Parathyroid adenoma (tissue), 2 donors: Measurements from ENCODE around the gene SPSB3.

Experiments
- H2AFZ ChIP-seq: fragments of 300-600 bp; sonication (generic); one replicate; pipeline ENCODE4 v1.7.0; 2017; ENCODE audit warnings: antibody characterized with exemption, mild to moderate bottlenecking
- H3K27ac ChIP-seq: fragments of 300-600 bp; sonication (generic); one replicate; pipeline ENCODE4 v1.7.0; 2017
- H3K27me3 ChIP-seq: fragments of 300-600 bp; sonication (generic); one replicate; pipeline ENCODE4 v1.7.0; 2017; ENCODE audit warnings: low read length; ENCODE audit not compliant: control insufficient read depth, insufficient read depth
- H3K36me3 ChIP-seq: fragments of 300-600 bp; sonication (generic); one replicate; pipeline ENCODE4 v1.7.0; 2017; ENCODE audit warnings: low read length; ENCODE audit not compliant: control insufficient read depth, insufficient read depth
- H3K4me1 ChIP-seq: fragments of 300-600 bp; sonication (generic); one replicate; pipeline ENCODE4 v1.7.0; 2017; ENCODE audit warnings: control low read depth
- H3K4me2 ChIP-seq: fragments of 300-600 bp; sonication (generic); one replicate; pipeline ENCODE4 v1.7.0; 2017; ENCODE audit warnings: low read length
- H3K4me3 ChIP-seq: fragments of 300-600 bp; sonication (generic); one replicate; pipeline ENCODE4 v1.7.0; 2017; ENCODE audit warnings: low read depth, low read length
- H3K79me2 ChIP-seq: fragments of 300-600 bp; sonication (generic); one replicate; pipeline ENCODE4 v1.7.0; 2017; ENCODE audit warnings: control low read depth
- H3K9ac ChIP-seq: fragments of 300-600 bp; sonication (generic); one replicate; pipeline ENCODE4 v1.7.0; 2017; ENCODE audit warnings: mild to moderate bottlenecking
- H3K9me3 ChIP-seq: fragments of 300-600 bp; sonication (generic); one replicate; pipeline ENCODE4 v1.7.0; 2017; ENCODE audit warnings: low read length; ENCODE audit not compliant: control insufficient read depth
- TF ChIP-seq, protein P1 (sequence below): fragments of 300-600 bp; sonication (generic); IDR thresholded peaks from one replicate; pipeline ENCODE4 v1.7.0; 2017; ENCODE audit warnings: antibody characterized with exemption, mild to moderate bottlenecking
- donor health status: primary hyperparathyroidism.

The SPSB3 gene

DNA sequence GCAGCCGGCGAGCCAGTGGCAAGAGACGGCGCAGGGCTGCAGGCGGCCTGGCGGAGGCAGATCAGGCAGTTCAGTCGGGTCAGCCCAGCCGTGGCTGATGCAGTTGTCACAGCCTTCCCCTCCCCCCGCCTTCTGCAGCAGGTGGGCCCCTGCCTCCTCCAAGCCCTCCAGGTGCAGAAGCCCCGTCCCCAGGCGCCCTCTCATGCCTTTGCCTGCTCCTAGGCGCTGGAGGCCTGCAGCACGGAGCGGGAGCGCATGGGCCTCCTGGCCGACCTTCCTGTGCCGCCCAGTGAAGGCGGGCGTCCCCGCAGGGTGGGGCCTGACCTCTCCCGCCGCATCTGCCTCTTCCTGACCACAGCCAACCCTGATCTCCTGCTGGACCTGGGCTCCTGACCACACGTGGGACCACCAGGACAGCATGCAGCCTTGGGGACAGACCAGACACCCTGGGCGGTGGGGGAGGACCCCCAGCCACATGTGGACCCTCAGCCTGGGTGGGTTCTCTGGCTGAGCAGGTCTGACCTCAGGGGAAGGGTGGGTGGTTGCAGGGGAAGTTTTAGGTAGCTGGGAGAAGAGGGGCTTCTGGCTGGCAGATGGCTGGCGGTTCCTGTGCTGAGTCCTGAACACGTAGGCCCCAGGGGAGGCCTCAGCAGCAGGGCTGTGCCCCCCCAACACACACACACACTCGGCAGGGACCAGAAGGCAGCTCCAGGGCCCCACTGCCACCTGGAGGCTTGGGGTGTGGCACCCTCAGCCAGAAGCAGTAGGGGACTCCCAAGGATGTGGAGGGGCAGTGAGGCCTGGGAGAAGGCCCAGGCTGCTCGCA, 6.3 kb downstream of the SPSB3 start:
- no peaks in the 10 kb centered on the region for H3K9me3 ChIP-seq
- no peak overlapping the region for H3K4me3 ChIP-seq
- peaks cover 1% of the 10 kb centered on the region for H3K4me1 ChIP-seq
- no peaks in the 10 kb centered on the region for H3K27me3 ChIP-seq
- H2AFZ ChIP-seq = no peak overlapping the region
- no peak overlapping the region for H3K4me2 ChIP-seq
- no peak overlapping the region for H3K9ac ChIP-seq
- TF ChIP-seq, protein P1, sequence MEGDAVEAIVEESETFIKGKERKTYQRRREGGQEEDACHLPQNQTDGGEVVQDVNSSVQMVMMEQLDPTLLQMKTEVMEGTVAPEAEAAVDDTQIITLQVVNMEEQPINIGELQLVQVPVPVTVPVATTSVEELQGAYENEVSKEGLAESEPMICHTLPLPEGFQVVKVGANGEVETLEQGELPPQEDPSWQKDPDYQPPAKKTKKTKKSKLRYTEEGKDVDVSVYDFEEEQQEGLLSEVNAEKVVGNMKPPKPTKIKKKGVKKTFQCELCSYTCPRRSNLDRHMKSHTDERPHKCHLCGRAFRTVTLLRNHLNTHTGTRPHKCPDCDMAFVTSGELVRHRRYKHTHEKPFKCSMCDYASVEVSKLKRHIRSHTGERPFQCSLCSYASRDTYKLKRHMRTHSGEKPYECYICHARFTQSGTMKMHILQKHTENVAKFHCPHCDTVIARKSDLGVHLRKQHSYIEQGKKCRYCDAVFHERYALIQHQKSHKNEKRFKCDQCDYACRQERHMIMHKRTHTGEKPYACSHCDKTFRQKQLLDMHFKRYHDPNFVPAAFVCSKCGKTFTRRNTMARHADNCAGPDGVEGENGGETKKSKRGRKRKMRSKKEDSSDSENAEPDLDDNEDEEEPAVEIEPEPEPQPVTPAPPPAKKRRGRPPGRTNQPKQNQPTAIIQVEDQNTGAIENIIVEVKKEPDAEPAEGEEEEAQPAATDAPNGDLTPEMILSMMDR = no peak
- H3K36me3 ChIP-seq = no peaks in the 10 kb centered on the region
- H3K27ac ChIP-seq = no peak overlapping the region
- H3K79me2 ChIP-seq = peaks cover 5% of the 10 kb centered on the region

DNA sequence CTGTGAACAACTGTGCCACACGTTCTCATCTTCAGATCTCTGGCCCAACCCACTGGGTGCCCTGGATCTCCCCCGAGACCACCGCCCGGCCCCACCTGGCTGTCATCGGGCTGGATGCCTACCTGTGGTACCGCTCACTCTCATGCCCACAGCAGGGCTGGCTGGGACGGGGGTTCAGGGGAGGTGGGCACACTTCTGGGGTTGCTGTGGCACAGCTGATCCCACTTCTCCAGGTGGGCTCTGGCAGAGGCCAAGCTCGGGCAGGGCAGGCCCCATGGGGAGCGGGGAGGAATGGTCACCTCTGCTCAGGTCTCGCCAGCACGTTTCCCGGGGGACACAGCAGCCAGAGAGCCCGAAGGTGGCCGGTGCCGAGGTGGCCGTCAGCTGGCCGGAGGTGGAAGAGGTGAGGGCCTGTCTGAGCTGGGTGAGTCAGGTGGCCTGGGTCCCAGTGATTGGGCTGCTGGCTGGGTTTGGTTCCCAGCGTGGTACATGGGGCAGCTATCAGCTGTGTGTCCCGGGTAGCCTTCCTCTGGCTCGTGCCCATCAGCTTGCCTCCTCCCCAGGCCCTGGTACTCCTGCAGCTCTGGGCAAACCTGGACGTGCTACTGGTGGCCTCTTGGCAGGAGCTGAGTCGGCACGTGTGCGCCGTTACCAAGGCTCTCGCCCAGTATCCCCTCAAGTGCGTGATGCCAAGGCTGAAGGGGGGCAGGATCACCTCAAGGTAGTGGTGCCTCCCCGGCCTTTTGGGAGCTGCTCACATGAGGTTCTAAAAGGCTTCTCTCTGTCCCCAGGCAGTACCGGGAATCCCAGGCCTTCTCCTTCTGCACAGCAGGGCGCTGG, 7.1 kb downstream of the SPSB3 start:
- Histone ChIP-seq H3K4me1 (peaks cover 1% of the 10 kb centered on the region), H3K4me3 (no peak overlapping the region), H3K4me2 (no peak overlapping the region), H3K36me3 (no peaks in the 10 kb centered on the region), H3K27me3 (no peaks in the 10 kb centered on the region), H3K27ac (no peak overlapping the region), H2AFZ (no peak overlapping the region), H3K9ac (no peak overlapping the region), H3K9me3 (no peaks in the 10 kb centered on the region), H3K79me2 (peaks cover 5% of the 10 kb centered on the region)
- TF ChIP-seq, protein P1 = no peak

DNA sequence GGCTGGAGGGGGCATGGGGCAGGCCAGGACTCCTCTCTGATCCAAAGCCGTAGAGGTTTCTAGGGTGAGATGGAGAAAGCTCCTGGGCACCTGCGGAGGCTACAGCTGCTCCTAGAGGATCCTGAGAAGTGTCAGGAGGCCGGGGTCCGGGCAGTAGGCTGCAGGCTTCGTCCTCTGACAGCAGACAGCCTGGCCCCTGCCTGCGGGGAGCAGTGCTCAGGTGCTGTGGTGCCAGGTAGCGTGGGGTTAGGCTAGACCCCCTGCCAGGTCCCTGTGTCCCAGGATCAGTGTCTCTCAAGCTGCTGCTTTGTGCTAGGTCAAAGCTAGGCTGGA, 8.0 kb downstream of the SPSB3 start:
- H3K27ac ChIP-seq = no peak overlapping the region
- no peak overlapping the region for H2AFZ ChIP-seq
- peaks cover 2% of the 10 kb centered on the region for H3K4me1 ChIP-seq
- no peaks in the 10 kb centered on the region for H3K9me3 ChIP-seq
- H3K9ac ChIP-seq = no peak overlapping the region
- H3K4me2 ChIP-seq = peak overlapping the region; percentile 65
- no peaks in the 10 kb centered on the region for H3K27me3 ChIP-seq
- H3K79me2 ChIP-seq = peaks cover 5% of the 10 kb centered on the region
- peak overlapping the region; percentile 83 for H3K4me3 ChIP-seq
- TF ChIP-seq, protein P1 = no peak
- H3K36me3 ChIP-seq = no peaks in the 10 kb centered on the region

DNA sequence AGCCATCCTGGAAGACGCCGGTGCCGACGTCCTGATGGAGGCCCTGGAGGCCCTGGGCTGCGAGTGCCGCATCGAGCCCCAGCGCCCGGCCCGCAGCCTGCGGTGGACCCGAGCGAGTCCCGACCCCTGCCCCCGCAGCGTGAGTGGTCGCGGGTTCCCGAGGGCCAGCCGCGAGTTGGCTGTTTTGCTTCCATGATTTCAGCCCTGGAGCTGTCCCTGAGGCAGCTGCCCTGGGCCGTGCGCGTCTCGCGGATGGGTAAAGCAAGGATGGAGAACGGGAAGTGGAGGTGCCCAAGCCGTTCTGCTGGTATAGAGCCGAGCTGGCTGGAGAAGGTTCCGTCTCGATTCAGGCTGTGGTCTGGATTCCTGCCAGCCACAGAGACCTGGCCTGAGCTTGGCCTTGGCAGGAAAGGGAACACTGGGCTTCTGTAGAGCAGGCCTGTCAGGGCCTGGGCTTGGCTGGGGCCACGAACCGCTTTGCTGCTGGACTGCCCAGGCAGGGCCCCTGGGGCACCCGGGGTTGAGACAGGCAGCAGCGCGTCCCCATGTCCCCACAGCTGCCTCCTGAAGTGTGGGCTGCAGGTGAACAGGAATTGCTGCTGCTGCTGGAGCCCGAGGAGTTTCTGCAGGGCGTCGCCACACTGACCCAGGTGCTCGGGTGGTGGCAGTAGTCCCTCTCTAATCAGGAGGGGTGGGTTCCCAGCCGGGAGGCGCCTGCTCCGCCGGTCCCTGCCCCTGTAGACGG, 8.5 kb downstream of the SPSB3 start:
- H2AFZ ChIP-seq = peak overlapping the region; percentile 79
- H3K4me3 ChIP-seq = peak overlapping the region; percentile 83
- no peaks in the 10 kb centered on the region for H3K9me3 ChIP-seq
- H3K27me3 ChIP-seq = no peaks in the 10 kb centered on the region
- TF ChIP-seq, protein P1 = no peak
- peaks cover 2% of the 10 kb centered on the region for H3K4me1 ChIP-seq
- H3K4me2 ChIP-seq = peak overlapping the region; percentile 65
- H3K9ac ChIP-seq = peak overlapping the region; percentile 39
- H3K79me2 ChIP-seq = peaks cover 5% of the 10 kb centered on the region
- H3K36me3 ChIP-seq = no peaks in the 10 kb centered on the region
- peak overlapping the region; percentile 81 for H3K27ac ChIP-seq
